Thyroid gland (tissue), 4 donors: ENCODE measurements around the gene OAS2. TPM values are rescaled to one million over a fixed set of nuclear protein-coding genes. Genes with fewer than 3 reads are reported as not detected.

Experiments
- DNase-seq, 2 donors: peaks; one replicate each; pipeline ENCODE4 v3.0.0-alpha.2; 2019
- H3K27ac ChIP-seq, 3 donors: fragments of 200-600 bp; sonication (generic); 1 replicate in 2 of 3; 2 replicates in 1 of 3; pipeline ENCODE4 v1.5.1; 2016 to 2019; ENCODE audit warnings: mild to moderate bottlenecking in 1 of 3, moderate library complexity in 1 of 3
- H3K27me3 ChIP-seq: fragments of 200-600 bp; sonication (generic); one replicate; pipeline ENCODE4 v1.5.1; 2019
- H3K36me3 ChIP-seq, 2 donors: fragments of 200-600 bp; sonication (generic); one replicate each; pipeline ENCODE4 v1.5.1; 2016 to 2019
- H3K4me1 ChIP-seq, 2 donors: fragments of 200-600 bp; sonication (generic); one replicate each; pipeline ENCODE4 v1.5.1; 2017 to 2019
- H3K4me3 ChIP-seq, 3 donors: fragments of 200-600 bp; sonication (generic); replicated peaks in 1 of 3; 1 replicate in 2 of 3; 2 replicates in 1 of 3; pipeline ENCODE4 v1.5.1; 2016; ENCODE audit warnings: mild to moderate bottlenecking in 1 of 3
- H3K9me3 ChIP-seq: fragments of 200-600 bp; sonication (generic); one replicate; pipeline ENCODE4 v1.5.1; 2017
- CTCF ChIP-seq, 6 experiments: fragments of 200-600 bp in 3 of 6; fragments of 450-650 bp in 3 of 6; sonication (generic) in 3 of 6; IDR thresholded peaks; one replicate each; pipeline ENCODE4 v1.5.1; 2016 to 2019; ENCODE audit warnings: antibody characterized with exemption in 6 of 6, mild to moderate bottlenecking in 2 of 6, inconsistent platforms in 1 of 6, moderate library complexity in 1 of 6
- POLR2A ChIP-seq, 2 donors: fragments of 450-650 bp; IDR thresholded peaks; one replicate each; pipeline ENCODE4 v1.6.1; 2017; ENCODE audit warnings: antibody characterized with exemption in 2 of 2, mild to moderate bottlenecking in 2 of 2, moderate library complexity in 1 of 2
- WGBS, 2 donors: methylation state at CpG; one replicate each; pipeline ENCODE4 v1.1.5; 2017; 5-methylcytosine and 5-hydroxymethylcytosine counted together
- intact Hi-C: fragments of 100-400 bp; cut with DNase I; formaldehyde crosslinking; loops from one replicate; pipeline ENCODE4 v1.15.1; 2023
- total RNA-seq, 4 donors: library from RNA; depleted of rRNA; stranded (reverse); fragments of >200 nt; gene quantifications; one replicate each; pipeline ENCODE4 v1.2.3, GENCODE V29; 2016

The OAS2 gene
- total RNA-seq, 4 donors from 2014 or later: 2.7 to 9.1 (median 6.0) TPM

- H3K4me1 ChIP-seq: no peaks in the 10 kb centered on the region
- 98% methylated on average over 7 of the region's 7 CpGs for WGBS, 2 donors
- H3K4me3 ChIP-seq: no peak overlapping the region
- no peaks in the 10 kb centered on the region for H3K9me3 ChIP-seq
- no peaks in the 10 kb centered on the region for H3K27me3 ChIP-seq
- TF ChIP-seq POLR2A (IDR thresholded peaks at IDR 0.05) (no peak), CTCF (IDR thresholded peaks at IDR 0.05) (no peak)
- intact Hi-C loops: no loop called here
- DNase-seq: no peak
- no peak overlapping the region for H3K27ac ChIP-seq
- no peaks in the 10 kb centered on the region for H3K36me3 ChIP-seq
Measured at GRCh38 chr12:112967858-112968257, 10.5 kb upstream of the OAS2 start.

- no peaks in the 10 kb centered on the region for H3K9me3 ChIP-seq
- DNase-seq: no peak
- no peaks in the 10 kb centered on the region for H3K36me3 ChIP-seq
- intact Hi-C loops: no loop called here
- H3K4me3 ChIP-seq: no peak overlapping the region
- H3K4me1 ChIP-seq: no peaks in the 10 kb centered on the region
- no peak overlapping the region for H3K27ac ChIP-seq
- WGBS, 2 donors: 93 to 99% methylated on average over 8 of the region's 8 CpGs
- TF ChIP-seq POLR2A (IDR thresholded peaks at IDR 0.05): no peak
- TF ChIP-seq CTCF (IDR thresholded peaks at IDR 0.05): no peak
- no peaks in the 10 kb centered on the region for H3K27me3 ChIP-seq
Measured at GRCh38 chr12:112969547-112970306, 8.6 kb upstream of the OAS2 start.

- TF ChIP-seq CTCF (IDR thresholded peaks at IDR 0.05) (no peak), POLR2A (IDR thresholded peaks at IDR 0.05) (no peak)
- no peaks in the 10 kb centered on the region for H3K36me3 ChIP-seq
Measured at GRCh38 chr12:112970391-112970790, 7.9 kb upstream of the OAS2 start.

GRCh38 chr12:112971248-112971647, 7.1 kb upstream of the OAS2 start:
- H3K27ac ChIP-seq: no peak overlapping the region
- H3K4me1 ChIP-seq: no peaks in the 10 kb centered on the region
- H3K4me3 ChIP-seq: no peak overlapping the region
- intact Hi-C loops: no loop called here
- H3K9me3 ChIP-seq: no peaks in the 10 kb centered on the region
- no peaks in the 10 kb centered on the region for H3K27me3 ChIP-seq
- TF ChIP-seq POLR2A (IDR thresholded peaks at IDR 0.05) (no peak), CTCF (IDR thresholded peaks at IDR 0.05) (no peak)
- 61 to 87% methylated on average over 4 to 5 of the region's 5 CpGs for WGBS, 2 donors
- no peaks in the 10 kb centered on the region for H3K36me3 ChIP-seq
- DNase-seq: no peak

More at GRCh38 chr12:112970391-112970790, 7.9 kb upstream of the OAS2 start:
- intact Hi-C loops: no loop called here
- no peak for DNase-seq
- Histone ChIP-seq H3K27me3 (no peaks in the 10 kb centered on the region), H3K4me3 (no peak overlapping the region), H3K9me3 (no peaks in the 10 kb centered on the region), H3K4me1 (no peaks in the 10 kb centered on the region), H3K27ac (no peak overlapping the region)
- WGBS, 2 donors: 54 to 74% methylated on average over 2 of the region's 2 CpGs

- no peaks in the 10 kb centered on the region for H3K27me3 ChIP-seq
- no peak for DNase-seq
- peaks cover 5 to 8% of the 10 kb centered on the region in 2 donors for H3K4me1 ChIP-seq
- no peak overlapping the region for H3K27ac ChIP-seq
- no peaks in the 10 kb centered on the region for H3K36me3 ChIP-seq
- intact Hi-C loops: no loop called here
- 81 to 89% methylated on average over 4 of the region's 4 CpGs for WGBS, 2 donors
- TF ChIP-seq POLR2A (IDR thresholded peaks at IDR 0.05): no peak
- TF ChIP-seq CTCF (IDR thresholded peaks at IDR 0.05): no peak
- no peaks in the 10 kb centered on the region for H3K9me3 ChIP-seq
- H3K4me3 ChIP-seq: no peak overlapping the region
Measured at GRCh38 chr12:112973011-112973735, 5.1 kb upstream of the OAS2 start.
